ENCODE measurements around the gene PADI1.

Gene PADI1

DNA sequence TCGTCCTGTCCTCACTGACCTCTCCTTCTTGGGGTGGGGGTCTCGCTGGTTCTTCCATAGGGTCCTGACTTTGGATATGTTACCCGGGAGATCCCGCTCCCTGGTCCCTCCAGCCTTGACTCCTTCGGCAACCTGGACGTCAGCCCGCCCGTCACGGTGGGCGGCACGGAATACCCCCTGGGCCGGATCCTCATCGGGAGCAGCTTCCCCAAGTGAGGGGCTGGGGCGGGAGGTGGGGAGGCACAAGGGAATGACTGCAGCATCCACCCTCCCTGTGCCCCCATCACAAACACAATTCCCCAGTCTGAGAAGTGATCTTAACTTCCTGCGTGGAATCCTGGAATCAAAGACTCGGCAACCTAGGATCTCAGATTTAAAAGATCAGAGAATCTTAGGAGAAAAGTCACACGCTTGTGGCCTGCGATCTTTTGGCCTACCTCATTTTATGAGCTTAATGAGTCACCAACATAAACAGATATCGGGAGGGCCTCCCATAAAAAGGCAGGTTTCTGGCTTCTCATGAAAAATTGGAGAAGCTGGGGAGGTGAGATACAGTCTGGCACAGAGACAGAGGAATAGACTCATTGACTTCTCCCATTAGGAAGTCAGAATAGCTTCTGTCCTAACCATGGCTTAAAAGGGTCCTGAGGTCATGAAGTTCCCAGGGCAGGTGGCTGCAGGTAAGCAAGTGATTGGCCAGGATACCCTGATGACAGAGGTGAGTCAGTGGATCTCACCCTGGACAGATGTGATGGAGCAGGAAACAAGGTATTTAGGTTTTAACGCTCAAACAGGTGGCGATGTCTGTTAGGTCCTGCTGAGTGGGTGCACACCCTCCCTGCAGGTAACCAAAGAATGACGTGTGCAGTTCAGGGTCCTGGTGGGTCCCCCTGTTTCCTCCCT is 28.1 kb downstream of the PADI1 start:
- H3K4me3 ChIP-seq (ENCODE audit: low read depth, low read length) = no peak overlapping the region
- TF ChIP-seq, protein P1, sequence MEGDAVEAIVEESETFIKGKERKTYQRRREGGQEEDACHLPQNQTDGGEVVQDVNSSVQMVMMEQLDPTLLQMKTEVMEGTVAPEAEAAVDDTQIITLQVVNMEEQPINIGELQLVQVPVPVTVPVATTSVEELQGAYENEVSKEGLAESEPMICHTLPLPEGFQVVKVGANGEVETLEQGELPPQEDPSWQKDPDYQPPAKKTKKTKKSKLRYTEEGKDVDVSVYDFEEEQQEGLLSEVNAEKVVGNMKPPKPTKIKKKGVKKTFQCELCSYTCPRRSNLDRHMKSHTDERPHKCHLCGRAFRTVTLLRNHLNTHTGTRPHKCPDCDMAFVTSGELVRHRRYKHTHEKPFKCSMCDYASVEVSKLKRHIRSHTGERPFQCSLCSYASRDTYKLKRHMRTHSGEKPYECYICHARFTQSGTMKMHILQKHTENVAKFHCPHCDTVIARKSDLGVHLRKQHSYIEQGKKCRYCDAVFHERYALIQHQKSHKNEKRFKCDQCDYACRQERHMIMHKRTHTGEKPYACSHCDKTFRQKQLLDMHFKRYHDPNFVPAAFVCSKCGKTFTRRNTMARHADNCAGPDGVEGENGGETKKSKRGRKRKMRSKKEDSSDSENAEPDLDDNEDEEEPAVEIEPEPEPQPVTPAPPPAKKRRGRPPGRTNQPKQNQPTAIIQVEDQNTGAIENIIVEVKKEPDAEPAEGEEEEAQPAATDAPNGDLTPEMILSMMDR (conservative IDR thresholded peaks at IDR 0.05; ENCODE audit: low read depth, low read length) = no peak
- peak; percentile 59 for DNase-seq (ENCODE audit: low read depth)

DNA sequence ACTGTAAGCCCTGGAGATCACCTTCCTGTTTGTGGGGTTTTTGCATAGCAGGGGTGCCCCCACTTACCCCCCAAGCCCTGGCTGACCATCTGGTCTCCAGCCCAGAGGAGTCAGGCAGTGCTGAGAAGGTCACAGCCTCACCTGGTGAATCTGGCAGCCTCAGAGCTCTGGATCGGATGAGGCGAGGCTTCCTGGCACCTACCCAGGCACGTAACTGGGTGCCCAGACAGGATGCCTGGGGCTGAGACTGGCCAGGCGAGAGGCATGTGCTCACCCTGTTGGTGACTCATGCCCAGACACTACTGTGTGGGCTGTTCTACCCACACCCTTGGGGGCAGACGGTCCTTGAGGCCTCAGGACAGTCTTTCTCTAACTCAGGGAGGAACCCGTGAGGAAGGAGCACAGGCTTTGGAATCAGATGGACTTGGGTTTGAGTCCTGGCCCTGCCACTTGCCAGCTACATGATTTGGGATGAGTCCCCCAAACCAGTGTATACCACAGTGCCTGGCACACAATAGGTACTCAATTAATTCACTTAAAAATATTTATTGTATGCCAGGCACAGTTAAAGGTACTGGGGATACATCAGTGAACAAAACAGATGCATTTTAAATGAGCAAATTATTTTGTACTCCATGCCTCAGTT is 28.9 kb downstream of the PADI1 start:
- H3K4me3 ChIP-seq (ENCODE audit: low read depth, low read length) = no peak overlapping the region
- peak; percentile 63 for DNase-seq (ENCODE audit: low read depth)
- TF ChIP-seq, protein P1 (conservative IDR thresholded peaks at IDR 0.05; ENCODE audit: low read depth, low read length) = no peak

- no peak for DNase-seq (ENCODE audit: low read depth)
These were observed 29.5 kb downstream of the PADI1 start for GRCh38 chr1:17234405-17234804.

GRCh38 chr1:17235135-17235885 is 30.4 kb downstream of the PADI1 start:
- no peak for DNase-seq (ENCODE audit: low read depth)
- TF ChIP-seq, protein P1 (conservative IDR thresholded peaks at IDR 0.05; ENCODE audit: low read depth, low read length) = no peak
- no peak overlapping the region for H3K4me3 ChIP-seq (ENCODE audit: low read depth, low read length)

More at GRCh38 chr1:17234405-17234804, 29.5 kb downstream of the PADI1 start:
- TF ChIP-seq, protein P1 (conservative IDR thresholded peaks at IDR 0.05; ENCODE audit: low read depth, low read length) = no peak
- no peak overlapping the region for H3K4me3 ChIP-seq (ENCODE audit: low read depth, low read length)

DNA sequence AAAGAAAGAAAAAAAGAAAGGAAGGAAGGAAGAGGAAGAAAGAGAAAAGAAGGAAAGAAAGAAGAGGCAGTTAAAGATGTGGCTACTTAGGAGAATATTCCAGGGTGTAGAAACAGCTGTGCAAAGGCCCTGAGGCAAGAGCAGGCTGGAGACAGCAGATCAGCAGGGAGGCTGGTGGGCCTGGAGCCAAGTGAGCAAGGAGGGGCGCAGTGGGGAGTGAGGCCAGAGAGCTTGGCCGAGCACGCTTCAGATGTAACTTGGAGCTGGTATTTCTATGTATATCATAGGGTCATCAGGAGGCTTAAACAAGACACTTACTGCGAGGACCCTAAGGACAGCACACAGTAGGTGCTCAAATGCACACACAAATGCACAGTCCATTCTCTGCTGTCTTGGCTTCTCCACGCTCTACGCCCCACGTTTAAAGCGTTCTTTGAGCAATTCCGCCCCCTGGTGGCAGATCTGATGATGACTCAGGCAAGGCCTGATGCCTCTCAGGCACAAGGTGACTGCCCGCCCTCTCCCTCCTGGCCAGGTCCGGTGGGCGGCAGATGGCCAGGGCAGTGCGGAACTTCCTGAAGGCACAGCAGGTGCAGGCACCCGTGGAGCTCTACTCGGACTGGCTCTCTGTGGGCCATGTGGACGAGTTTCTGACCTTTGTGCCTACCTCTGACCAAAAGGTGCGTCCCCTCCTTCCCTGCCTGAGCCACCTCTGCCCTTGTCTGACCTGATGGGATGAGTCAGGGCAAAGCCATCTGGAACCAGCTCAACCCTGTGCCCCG is 32.0 kb downstream of the PADI1 start:
- TF ChIP-seq, protein P1 (conservative IDR thresholded peaks at IDR 0.05; ENCODE audit: low read depth, low read length) = peak; percentile 86
- DNase-seq (ENCODE audit: low read depth) = peak; percentile 89
- H3K4me3 ChIP-seq (ENCODE audit: low read depth, low read length) = no peak overlapping the region

DNA sequence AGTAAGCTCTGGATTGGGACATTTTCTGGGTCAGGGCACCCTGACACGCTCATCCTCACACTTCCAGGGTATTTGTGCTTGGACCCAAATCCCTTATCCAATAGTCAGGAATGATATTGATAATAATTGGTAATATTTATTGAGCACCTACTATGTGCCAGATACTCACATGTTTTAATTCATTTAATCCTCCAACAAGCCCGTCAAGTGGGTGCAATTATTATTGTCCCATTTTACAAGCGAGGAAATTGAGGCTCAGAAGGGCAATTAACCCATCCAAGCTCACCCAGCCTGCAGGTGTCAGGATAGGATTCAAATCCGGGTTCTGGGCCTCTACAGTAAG is 32.6 kb downstream of the PADI1 start:
- TF ChIP-seq, protein P1 (conservative IDR thresholded peaks at IDR 0.05; ENCODE audit: low read depth, low read length) = no peak
- H3K4me3 ChIP-seq (ENCODE audit: low read depth, low read length) = no peak overlapping the region
- no peak for DNase-seq (ENCODE audit: low read depth)

All from choroid plexus epithelial cell (primary cell).